Measurements from ENCODE around the gene LIN37. TPM values are rescaled to one million over a fixed set of nuclear protein-coding genes. Genes with fewer than 3 reads are reported as not detected.

The LIN37 gene
- total RNA-seq, 1 donor from 2014 or later, result 6.2 TPM

DNA sequence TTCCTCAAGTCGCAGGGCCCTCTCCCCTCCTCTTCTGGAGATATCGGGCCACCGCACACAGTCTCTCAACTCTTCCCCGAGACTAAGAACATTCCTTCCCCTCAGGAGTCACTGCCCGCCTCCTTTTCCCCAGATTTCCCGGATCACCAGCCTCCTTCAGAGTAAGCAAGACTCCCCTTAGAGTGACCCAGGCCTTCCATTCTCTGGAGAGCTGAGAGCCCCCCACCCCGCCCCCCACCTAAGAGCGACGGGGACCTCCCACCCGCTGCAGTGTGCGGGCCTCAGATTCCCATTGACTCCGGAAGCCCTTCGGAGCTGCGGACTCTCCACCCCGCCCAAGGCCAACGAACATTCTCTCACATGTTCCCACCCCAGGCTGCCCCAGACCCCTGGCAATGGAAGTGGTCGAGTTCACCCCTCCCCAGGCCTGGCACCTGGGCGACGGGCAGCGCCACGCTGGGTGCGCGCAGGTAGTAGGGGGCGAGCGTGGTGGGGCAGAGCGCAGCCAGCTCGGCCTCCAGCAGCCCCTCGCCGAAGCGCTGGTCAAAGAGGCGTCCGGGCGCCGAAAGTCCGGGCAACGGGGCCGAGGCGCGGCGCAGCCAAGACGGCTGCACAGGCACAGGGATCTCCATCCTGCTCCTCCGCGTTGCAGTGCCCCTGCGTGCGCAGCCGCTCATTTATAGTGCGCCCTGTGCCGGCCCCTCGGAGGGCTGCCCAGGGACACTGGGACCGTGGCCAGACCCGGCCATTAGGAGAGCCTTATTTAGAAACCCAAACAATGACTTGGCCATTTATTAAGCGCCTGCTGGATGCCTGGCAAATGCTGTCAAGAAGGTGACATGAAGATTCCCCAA lies 8.2 kb downstream of the LIN37 start, which contains the start of gene HSPB6:
Gene HSPB6 (minus strand): TSS at position 653 of the 854 bp plus-strand sequence. CDS start 21 bp downstream, at position 632.
- no peak for TF ChIP-seq CTCF (IDR thresholded peaks at IDR 0.05; ENCODE audit: borderline replicate concordance)
- Histone ChIP-seq H3K27me3 (ENCODE audit: low read depth) (no peaks in the 10 kb centered on the region), H3K4me3 (peak within 1 kb of the TSS; percentile 100), H3K27ac (replicated peaks) (peak within 1 kb of the TSS; percentile 99), H3K4me1 (peaks cover 62% of the 10 kb centered on the region), H3K9me3 (replicated peaks) (no peaks in the 10 kb centered on the region), H3K36me3 (peaks cover 20% of the 10 kb centered on the region)
- peak; percentile 80 for DNase-seq
- intact Hi-C loops (cut with micrococcal nuclease), result no loop called here

- H3K27me3 ChIP-seq (ENCODE audit: low read depth), result no peaks in the 10 kb centered on the region
Measured at GRCh38 chr19:35757231-35757748, 8.9 kb downstream of the LIN37 start.

DNA sequence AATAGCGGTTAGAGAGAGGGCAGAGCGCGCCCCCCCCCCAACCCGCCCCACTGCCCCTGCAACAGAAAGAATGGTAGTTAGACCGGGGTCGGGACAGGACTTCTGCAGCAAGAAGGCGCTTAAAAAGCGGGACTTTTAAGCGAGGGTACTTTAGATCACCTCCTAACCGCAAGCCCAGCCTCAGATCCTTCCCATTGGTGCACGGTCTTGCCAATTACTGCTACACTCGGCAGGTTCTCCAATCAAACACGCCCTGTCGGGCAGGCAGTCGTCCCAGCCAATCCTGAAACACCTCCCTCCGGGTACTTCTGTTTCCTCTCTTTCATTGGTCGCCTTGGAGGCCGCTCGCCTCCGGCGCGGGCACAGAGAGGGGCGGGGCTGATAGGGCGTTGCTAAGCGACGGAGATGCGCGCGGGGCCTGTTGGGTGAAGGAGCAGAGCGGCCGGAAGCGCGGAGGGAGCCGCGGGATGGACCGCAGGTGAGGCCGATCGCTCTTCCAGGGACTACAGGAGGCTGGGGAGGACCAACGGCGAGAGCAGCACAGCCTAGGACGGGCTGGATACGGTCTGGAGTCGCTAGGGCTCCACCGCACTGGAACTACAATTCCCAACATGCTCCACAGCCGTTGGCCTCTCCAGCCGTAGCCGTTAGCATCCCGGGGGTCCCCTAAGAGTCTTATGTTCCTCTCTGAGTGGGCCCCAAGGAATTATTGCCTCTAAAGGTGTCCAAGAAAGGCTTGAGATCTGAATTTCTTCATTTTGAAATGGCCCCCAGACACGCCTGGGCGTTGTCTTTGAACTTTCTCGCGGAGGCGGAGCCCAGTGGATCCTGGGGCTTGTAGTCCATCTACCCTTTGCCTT lies 9.6 kb downstream of the LIN37 start, which contains the start of gene PROSER3:
Gene PROSER3 (plus strand): TSS at position 428 of the 860 bp plus-strand sequence. CDS start 40 bp downstream, at position 468.
- peak within 1 kb of the TSS; percentile 100 for H3K4me3 ChIP-seq
- peak within 1 kb of the TSS; percentile 99 for H3K27ac ChIP-seq (replicated peaks)
- H3K36me3 ChIP-seq, result peaks cover 24% of the 10 kb centered on the region
- H3K9me3 ChIP-seq (replicated peaks), result no peaks in the 10 kb centered on the region
- peaks cover 56% of the 10 kb centered on the region for H3K4me1 ChIP-seq
- intact Hi-C loops (cut with micrococcal nuclease), result no loop called here
- peak; percentile 97 for DNase-seq
- no peaks in the 10 kb centered on the region for H3K27me3 ChIP-seq (ENCODE audit: low read depth)
- no peak for TF ChIP-seq CTCF (IDR thresholded peaks at IDR 0.05; ENCODE audit: borderline replicate concordance)

More at GRCh38 chr19:35757231-35757748, 8.9 kb downstream of the LIN37 start:
- H3K4me3 ChIP-seq, result peak overlapping the region; percentile 100
- intact Hi-C loops (cut with micrococcal nuclease), result no loop called here
- H3K36me3 ChIP-seq, result peaks cover 24% of the 10 kb centered on the region
- H3K9me3 ChIP-seq (replicated peaks), result no peaks in the 10 kb centered on the region
- peak overlapping the region; percentile 99 for H3K27ac ChIP-seq (replicated peaks)
- H3K4me1 ChIP-seq, result peaks cover 56% of the 10 kb centered on the region
- TF ChIP-seq CTCF (IDR thresholded peaks at IDR 0.05; ENCODE audit: borderline replicate concordance), result no peak
- DNase-seq, result peak; percentile 87

- Histone ChIP-seq H3K36me3 (peaks cover 31% of the 10 kb centered on the region), H3K27ac (replicated peaks) (no peak overlapping the region), H3K4me1 (peaks cover 54% of the 10 kb centered on the region), H3K27me3 (ENCODE audit: low read depth) (no peaks in the 10 kb centered on the region), H3K9me3 (replicated peaks) (no peaks in the 10 kb centered on the region), H3K4me3 (no peak overlapping the region)
- intact Hi-C loops (cut with micrococcal nuclease), result no loop called here
- TF ChIP-seq CTCF (IDR thresholded peaks at IDR 0.05; ENCODE audit: borderline replicate concordance), result no peak
- DNase-seq, result no peak
Measured at GRCh38 chr19:35759697-35760096, 11.3 kb downstream of the LIN37 start.

- DNase-seq, result no peak
- Histone ChIP-seq H3K36me3 (peaks cover 41% of the 10 kb centered on the region), H3K9me3 (replicated peaks) (no peaks in the 10 kb centered on the region), H3K4me3 (no peak overlapping the region), H3K27me3 (ENCODE audit: low read depth) (no peaks in the 10 kb centered on the region), H3K27ac (replicated peaks) (no peak overlapping the region), H3K4me1 (peaks cover 43% of the 10 kb centered on the region)
- intact Hi-C loops (cut with micrococcal nuclease), result no loop called here
- TF ChIP-seq CTCF (IDR thresholded peaks at IDR 0.05; ENCODE audit: borderline replicate concordance), result no peak
Measured at GRCh38 chr19:35760711-35761349, 12.5 kb downstream of the LIN37 start.
